Measurements from ENCODE around the gene NOXA1. TPM values are rescaled to one million over a fixed set of nuclear protein-coding genes. Genes with fewer than 3 reads are reported as not detected.
"Not testable (repeated sequence)": the region's sequence is repeated elsewhere in the genome, so short reads cannot be mapped to it uniquely, and the experiment has no call there.

Gene NOXA1
- total and polyA plus RNA-seq, 2 donors (not counting 1 experiment from before 2014, with no cell fraction given), result 0.08 to 0.66 TPM

DNA sequence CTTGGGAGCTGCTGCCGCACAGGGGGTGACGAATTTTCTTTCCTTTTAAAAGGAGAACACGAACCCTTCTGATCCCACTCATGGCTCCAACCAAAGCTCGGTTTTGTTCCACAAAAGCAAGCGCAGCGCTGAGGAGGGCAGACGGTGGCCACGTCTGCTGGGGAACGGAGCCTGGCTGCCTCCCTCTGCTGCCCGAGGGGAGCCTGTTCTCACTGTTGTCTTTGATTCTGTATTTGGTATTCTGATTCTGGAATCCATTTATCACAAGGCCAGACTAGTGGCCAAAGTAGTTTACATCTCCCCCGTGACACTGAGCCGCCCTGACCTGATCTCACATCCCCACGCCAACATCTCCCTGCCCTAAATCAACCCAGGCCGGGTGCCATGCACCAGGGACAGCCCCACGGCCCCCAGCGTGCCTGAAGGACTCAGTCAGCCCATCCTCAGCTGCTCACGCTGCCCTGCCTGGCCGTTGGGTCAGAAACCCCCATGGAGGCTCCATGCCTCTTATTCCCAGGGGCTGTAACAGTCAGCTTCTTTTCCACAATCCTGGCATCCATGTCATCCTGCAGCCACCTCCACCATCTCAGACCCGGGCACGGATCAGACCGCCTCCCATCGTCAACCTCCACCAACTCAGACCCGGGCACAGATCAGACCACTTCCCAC, 42.7 kb downstream of the NOXA1 start:
- Histone ChIP-seq H3K9me3 (ENCODE audit: control insufficient read depth, insufficient read depth, low read depth, low read length) (no peaks in the 10 kb centered on the region), H3K36me3 (ENCODE audit: control insufficient read depth, insufficient read depth, low read length) (no peaks in the 10 kb centered on the region), H3K27me3 (ENCODE audit: control insufficient read depth, insufficient read depth, low read length) (peaks cover 2% of the 10 kb centered on the region), H2AFZ (ENCODE audit: low read length) (no peak overlapping the region), H3K27ac (ENCODE audit: insufficient read depth, low read length) (no peak overlapping the region), H3K79me2 (ENCODE audit: control insufficient read depth, insufficient read depth, low read length) (no peaks in the 10 kb centered on the region), H3K4me1 (ENCODE audit: control insufficient read depth, extremely low read depth, insufficient read depth, low read length) (no peaks in the 10 kb centered on the region), H3K4me2 (ENCODE audit: extremely low read depth, insufficient read depth, low read length) (no peak overlapping the region), H3K4me3 (replicated peaks in 1 of 4; ENCODE audit: control extremely low read depth in 1 of 4, insufficient read depth in 1 of 4, low read depth in 3 of 4, low read length in 4 of 4) (no peak overlapping the region), H4K20me1 (ENCODE audit: control insufficient read depth, extremely low read depth, insufficient read depth, low read length) (no peaks in the 10 kb centered on the region), H3K9ac (ENCODE audit: insufficient read depth, low read length) (no peak overlapping the region)
- no peak for TF ChIP-seq EZH2 (IDR thresholded peaks at IDR 0.05; ENCODE audit: low read length, missing control alignments)
- TF ChIP-seq, protein P1, sequence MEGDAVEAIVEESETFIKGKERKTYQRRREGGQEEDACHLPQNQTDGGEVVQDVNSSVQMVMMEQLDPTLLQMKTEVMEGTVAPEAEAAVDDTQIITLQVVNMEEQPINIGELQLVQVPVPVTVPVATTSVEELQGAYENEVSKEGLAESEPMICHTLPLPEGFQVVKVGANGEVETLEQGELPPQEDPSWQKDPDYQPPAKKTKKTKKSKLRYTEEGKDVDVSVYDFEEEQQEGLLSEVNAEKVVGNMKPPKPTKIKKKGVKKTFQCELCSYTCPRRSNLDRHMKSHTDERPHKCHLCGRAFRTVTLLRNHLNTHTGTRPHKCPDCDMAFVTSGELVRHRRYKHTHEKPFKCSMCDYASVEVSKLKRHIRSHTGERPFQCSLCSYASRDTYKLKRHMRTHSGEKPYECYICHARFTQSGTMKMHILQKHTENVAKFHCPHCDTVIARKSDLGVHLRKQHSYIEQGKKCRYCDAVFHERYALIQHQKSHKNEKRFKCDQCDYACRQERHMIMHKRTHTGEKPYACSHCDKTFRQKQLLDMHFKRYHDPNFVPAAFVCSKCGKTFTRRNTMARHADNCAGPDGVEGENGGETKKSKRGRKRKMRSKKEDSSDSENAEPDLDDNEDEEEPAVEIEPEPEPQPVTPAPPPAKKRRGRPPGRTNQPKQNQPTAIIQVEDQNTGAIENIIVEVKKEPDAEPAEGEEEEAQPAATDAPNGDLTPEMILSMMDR (conservative IDR thresholded peaks at IDR 0.05 in 1 of 2, IDR thresholded peaks at IDR 0.05 in 1 of 2; ENCODE audit: low read depth in 1 of 2, low read length in 2 of 2), result no peak
- DNase-seq (ENCODE audit: low read depth in 2 of 2), result no peak

DNA sequence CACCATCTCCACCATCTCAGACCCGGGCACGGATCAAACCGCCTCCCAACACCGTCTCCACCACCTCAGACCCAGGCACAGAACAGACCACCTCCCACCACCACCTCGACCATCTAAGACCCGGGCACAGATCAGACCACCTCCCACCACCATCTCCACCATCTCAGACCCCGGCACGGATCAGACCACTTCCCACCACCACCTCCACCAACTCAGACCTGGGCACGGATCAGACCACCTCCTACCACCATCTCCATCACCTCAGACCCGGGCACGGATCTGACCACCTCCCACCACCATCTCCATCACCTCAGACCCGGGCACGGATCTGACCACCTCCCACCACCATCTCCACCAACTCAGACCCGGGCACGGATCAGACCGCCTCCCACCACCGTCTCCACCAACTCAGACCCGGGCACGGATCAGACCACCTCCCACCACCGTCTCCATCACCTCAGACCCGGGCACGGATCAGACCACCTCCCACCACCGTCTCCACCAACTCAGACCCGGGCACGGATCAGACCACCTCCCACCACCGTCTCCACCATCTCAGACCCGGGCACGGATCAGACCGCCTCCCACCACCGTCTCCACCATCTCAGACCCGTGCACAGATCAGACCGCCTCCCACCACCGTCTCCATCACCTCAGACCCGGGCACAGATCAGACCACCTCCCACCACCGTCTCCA, 43.3 kb downstream of the NOXA1 start:
- not testable (repeated sequence) for H3K79me2 ChIP-seq (ENCODE audit: control insufficient read depth, insufficient read depth, low read length); DNase-seq (ENCODE audit: low read depth in 2 of 2); H3K4me3 ChIP-seq (replicated peaks in 1 of 4; ENCODE audit: control extremely low read depth in 1 of 4, insufficient read depth in 1 of 4, low read depth in 3 of 4, low read length in 4 of 4); H3K9ac ChIP-seq (ENCODE audit: insufficient read depth, low read length); H3K9me3 ChIP-seq (ENCODE audit: control insufficient read depth, insufficient read depth, low read depth, low read length); H3K36me3 ChIP-seq (ENCODE audit: control insufficient read depth, insufficient read depth, low read length); H2AFZ ChIP-seq (ENCODE audit: low read length); H3K4me1 ChIP-seq (ENCODE audit: control insufficient read depth, extremely low read depth, insufficient read depth, low read length); H4K20me1 ChIP-seq (ENCODE audit: control insufficient read depth, extremely low read depth, insufficient read depth, low read length); H3K4me2 ChIP-seq (ENCODE audit: extremely low read depth, insufficient read depth, low read length); H3K27me3 ChIP-seq (ENCODE audit: control insufficient read depth, insufficient read depth, low read length); H3K27ac ChIP-seq (ENCODE audit: insufficient read depth, low read length)

DNA sequence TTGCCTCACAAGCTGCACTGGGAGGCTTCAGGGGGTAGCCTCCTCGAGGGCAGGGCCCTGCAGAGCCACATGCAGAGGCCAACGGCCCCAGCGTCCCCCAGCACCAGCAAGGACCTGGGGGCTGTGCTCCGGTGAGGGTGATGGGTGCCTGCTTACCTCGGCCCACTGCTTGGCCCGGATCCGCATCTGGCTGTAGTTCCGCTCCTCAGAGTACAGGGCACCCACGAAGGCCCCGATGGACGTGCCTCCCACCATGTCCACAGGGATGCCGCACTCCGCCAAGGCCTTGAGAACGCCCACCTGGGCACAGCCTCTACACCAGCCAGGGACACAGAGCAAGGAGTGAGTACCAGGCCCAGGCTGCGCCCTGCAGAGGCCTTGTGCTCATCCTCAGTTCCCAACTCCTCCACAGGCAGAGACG, 44.0 kb downstream of the NOXA1 start:
- Histone ChIP-seq H3K9me3 (ENCODE audit: control insufficient read depth, insufficient read depth, low read depth, low read length) (no peaks in the 10 kb centered on the region), H3K4me1 (ENCODE audit: control insufficient read depth, extremely low read depth, insufficient read depth, low read length) (no peaks in the 10 kb centered on the region), H3K79me2 (ENCODE audit: control insufficient read depth, insufficient read depth, low read length) (no peaks in the 10 kb centered on the region), H2AFZ (ENCODE audit: low read length) (no peak overlapping the region), H4K20me1 (ENCODE audit: control insufficient read depth, extremely low read depth, insufficient read depth, low read length) (no peaks in the 10 kb centered on the region), H3K9ac (ENCODE audit: insufficient read depth, low read length) (no peak overlapping the region), H3K27me3 (ENCODE audit: control insufficient read depth, insufficient read depth, low read length) (peaks cover 2% of the 10 kb centered on the region), H3K4me3 (replicated peaks in 1 of 4; ENCODE audit: control extremely low read depth in 1 of 4, insufficient read depth in 1 of 4, low read depth in 3 of 4, low read length in 4 of 4) (no peak overlapping the region), H3K4me2 (ENCODE audit: extremely low read depth, insufficient read depth, low read length) (no peak overlapping the region), H3K36me3 (ENCODE audit: control insufficient read depth, insufficient read depth, low read length) (no peaks in the 10 kb centered on the region), H3K27ac (ENCODE audit: insufficient read depth, low read length) (no peak overlapping the region)
- TF ChIP-seq, protein P1 (conservative IDR thresholded peaks at IDR 0.05 in 1 of 2, IDR thresholded peaks at IDR 0.05 in 1 of 2; ENCODE audit: low read depth in 1 of 2, low read length in 2 of 2), result no peak
- TF ChIP-seq EZH2 (IDR thresholded peaks at IDR 0.05; ENCODE audit: low read length, missing control alignments), result no peak
- no peak for DNase-seq (ENCODE audit: low read depth in 2 of 2)

Measured in fibroblast of lung (primary cell).